Skeletal muscle satellite cell (primary cell): ENCODE results near the gene MRPL55.

Experiments used
- H3K27me3 ChIP-seq: 2 replicates; pipeline ENCODE4 v1.7.0; 2013; ENCODE audit warnings: low read length; ENCODE audit not compliant: control insufficient read depth, insufficient read depth
- H3K36me3 ChIP-seq: 2 replicates; pipeline ENCODE4 v1.7.0; 2013; ENCODE audit warnings: mild to moderate bottlenecking, control low read depth, low read length; ENCODE audit not compliant: insufficient read depth
- H3K4me1 ChIP-seq: 2 replicates; pipeline ENCODE4 v1.7.0; 2013; ENCODE audit warnings: low read length; ENCODE audit not compliant: control insufficient read depth, insufficient read depth
- H3K4me2 ChIP-seq: 2 replicates; pipeline ENCODE4 v1.7.0; 2013; ENCODE audit warnings: mild to moderate bottlenecking, low read length
- H3K4me3 ChIP-seq: 2 replicates; pipeline ENCODE4 v1.7.0; 2013; ENCODE audit warnings: low read length
- H3K9ac ChIP-seq: 2 replicates; pipeline ENCODE4 v1.7.0; 2013; ENCODE audit warnings: mild to moderate bottlenecking, low read depth, low read length, moderate library complexity
- H3K9me3 ChIP-seq: replicated peaks from 2 replicates; pipeline ENCODE4 v1.7.0; 2013; ENCODE audit warnings: mild to moderate bottlenecking, control low read depth, low read length

MRPL55 gene

DNA sequence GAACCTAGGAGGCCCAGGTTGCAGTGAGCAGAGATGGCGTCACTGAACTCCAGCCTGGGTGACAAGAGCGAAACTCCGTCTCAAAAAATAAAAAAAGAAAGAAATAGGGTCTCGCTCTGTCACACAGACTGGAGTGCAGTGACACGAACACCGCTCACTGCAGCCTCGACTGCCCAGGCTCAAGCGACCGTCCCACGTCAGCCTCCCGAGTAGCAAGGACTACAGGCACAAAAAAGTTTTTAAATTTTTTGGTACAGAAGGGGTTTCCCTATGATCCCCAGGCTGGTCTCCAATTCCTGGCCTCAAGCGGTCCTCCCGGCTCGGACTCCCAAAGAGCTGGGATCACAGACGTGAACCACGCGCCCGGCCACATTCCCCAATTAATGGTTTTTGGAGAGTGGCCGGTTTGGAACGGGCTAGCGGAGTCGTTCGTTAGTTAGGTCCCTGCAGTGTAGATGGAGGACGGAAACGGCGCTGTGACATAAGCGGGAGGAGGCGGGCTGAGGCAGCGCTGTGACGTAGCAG lies 30.4 kb upstream of the MRPL55 start:
- peak overlapping the region; percentile 94 for H3K4me3 ChIP-seq
- peaks cover 30% of the 10 kb centered on the region for H3K4me1 ChIP-seq
- H3K27me3 ChIP-seq: peaks cover 30% of the 10 kb centered on the region
- H3K36me3 ChIP-seq: peaks cover 15% of the 10 kb centered on the region
- peak overlapping the region; percentile 97 for H3K4me2 ChIP-seq
- peak overlapping the region; percentile 100 for H3K9ac ChIP-seq
- H3K9me3 ChIP-seq: no peaks in the 10 kb centered on the region

- Histone ChIP-seq H3K27me3 (peaks cover 40% of the 10 kb centered on the region), H3K4me3 (no peak overlapping the region), H3K9me3 (no peaks in the 10 kb centered on the region), H3K4me1 (peaks cover 4% of the 10 kb centered on the region), H3K36me3 (peaks cover 5% of the 10 kb centered on the region), H3K9ac (no peak overlapping the region), H3K4me2 (no peak overlapping the region)
These were observed 27.8 kb upstream of the MRPL55 start for GRCh38 chr1:228136901-228137300.

DNA sequence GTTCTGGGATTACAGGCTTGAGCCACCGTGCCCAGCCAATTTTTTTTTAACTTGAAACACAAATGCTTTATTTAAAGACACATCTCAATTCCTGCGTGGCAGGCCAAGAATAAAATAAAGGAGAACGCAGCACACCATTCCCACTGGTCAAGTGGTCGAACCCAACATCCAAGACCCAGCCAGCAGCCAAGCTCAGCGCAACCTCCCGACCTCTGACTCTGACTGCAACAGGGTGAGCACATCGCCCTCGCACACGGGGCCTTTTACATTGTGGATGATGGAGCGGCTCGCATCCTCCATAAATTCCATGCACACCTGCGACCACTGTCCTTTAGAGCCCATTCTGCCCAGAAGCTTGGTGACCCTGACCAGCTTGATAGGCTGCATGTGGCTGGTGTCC lies 25.5 kb upstream of the MRPL55 start:
- Histone ChIP-seq H3K9me3 (no peaks in the 10 kb centered on the region), H3K4me2 (no peak overlapping the region), H3K36me3 (no peaks in the 10 kb centered on the region), H3K4me1 (no peaks in the 10 kb centered on the region), H3K4me3 (no peak overlapping the region), H3K27me3 (peaks cover 41% of the 10 kb centered on the region), H3K9ac (no peak overlapping the region)

GRCh38 chr1:228131766-228132165 lies 22.7 kb upstream of the MRPL55 start:
- Histone ChIP-seq H3K4me1 (no peaks in the 10 kb centered on the region), H3K4me2 (no peak overlapping the region), H3K4me3 (no peak overlapping the region), H3K9me3 (no peaks in the 10 kb centered on the region), H3K27me3 (peaks cover 47% of the 10 kb centered on the region), H3K9ac (no peak overlapping the region), H3K36me3 (no peaks in the 10 kb centered on the region)

DNA sequence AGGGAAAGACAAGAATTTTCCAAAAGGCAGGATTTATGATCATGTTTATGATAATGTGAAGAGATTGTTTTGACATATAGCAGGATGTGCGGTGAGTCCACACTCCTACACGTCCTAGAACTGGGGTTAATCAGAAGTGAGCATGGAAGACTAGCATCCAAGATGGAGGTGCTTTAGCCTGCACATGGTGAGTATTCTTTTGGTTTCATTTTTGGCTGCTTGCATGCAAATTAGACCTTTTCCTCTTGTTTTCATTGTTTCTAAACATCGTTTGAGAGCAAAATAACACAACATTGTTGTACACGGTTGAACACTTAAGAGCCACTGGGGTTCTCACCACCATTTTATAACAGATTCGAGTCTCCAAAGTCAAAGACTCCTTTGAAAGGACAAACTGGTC lies 16.1 kb upstream of the MRPL55 start:
- Histone ChIP-seq H3K4me1 (no peaks in the 10 kb centered on the region), H3K27me3 (peaks cover 36% of the 10 kb centered on the region)

DNA sequence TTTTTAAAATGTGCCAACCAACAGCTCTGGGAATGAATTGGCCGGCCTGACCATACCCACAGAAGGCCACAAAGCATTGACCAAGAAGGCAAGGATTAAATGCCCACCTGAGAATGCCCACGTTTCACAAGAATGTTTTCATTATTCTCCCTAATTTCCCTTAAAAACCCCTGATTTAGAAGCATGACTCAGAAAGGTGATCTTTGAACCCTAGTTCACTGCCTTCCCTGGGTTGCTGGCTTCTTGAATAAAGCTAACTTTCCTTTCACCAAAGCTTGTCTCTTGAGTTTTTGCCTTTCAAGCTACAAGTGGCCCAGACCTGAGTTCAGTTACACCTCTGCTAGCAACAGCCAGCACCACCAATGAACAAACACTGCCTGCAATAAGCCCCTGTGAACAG lies 14.4 kb upstream of the MRPL55 start:
- Histone ChIP-seq H3K4me2 (no peak overlapping the region), H3K9ac (no peak overlapping the region), H3K4me3 (no peak overlapping the region), H3K4me1 (no peaks in the 10 kb centered on the region), H3K36me3 (no peaks in the 10 kb centered on the region), H3K9me3 (no peaks in the 10 kb centered on the region), H3K27me3 (peaks cover 30% of the 10 kb centered on the region)

More for the DNA sequence above, 16.1 kb upstream of the MRPL55 start:
- H3K36me3 ChIP-seq: no peaks in the 10 kb centered on the region
- no peak overlapping the region for H3K4me3 ChIP-seq
- H3K9ac ChIP-seq: no peak overlapping the region
- no peaks in the 10 kb centered on the region for H3K9me3 ChIP-seq
- no peak overlapping the region for H3K4me2 ChIP-seq

- H3K4me3 ChIP-seq: no peak overlapping the region
- peaks cover 30% of the 10 kb centered on the region for H3K27me3 ChIP-seq
- no peak overlapping the region for H3K9ac ChIP-seq
- H3K36me3 ChIP-seq: no peaks in the 10 kb centered on the region
- no peaks in the 10 kb centered on the region for H3K9me3 ChIP-seq
- no peak overlapping the region for H3K4me2 ChIP-seq
- H3K4me1 ChIP-seq: no peaks in the 10 kb centered on the region
These were observed 13.9 kb upstream of the MRPL55 start for GRCh38 chr1:228122921-228123441.

DNA sequence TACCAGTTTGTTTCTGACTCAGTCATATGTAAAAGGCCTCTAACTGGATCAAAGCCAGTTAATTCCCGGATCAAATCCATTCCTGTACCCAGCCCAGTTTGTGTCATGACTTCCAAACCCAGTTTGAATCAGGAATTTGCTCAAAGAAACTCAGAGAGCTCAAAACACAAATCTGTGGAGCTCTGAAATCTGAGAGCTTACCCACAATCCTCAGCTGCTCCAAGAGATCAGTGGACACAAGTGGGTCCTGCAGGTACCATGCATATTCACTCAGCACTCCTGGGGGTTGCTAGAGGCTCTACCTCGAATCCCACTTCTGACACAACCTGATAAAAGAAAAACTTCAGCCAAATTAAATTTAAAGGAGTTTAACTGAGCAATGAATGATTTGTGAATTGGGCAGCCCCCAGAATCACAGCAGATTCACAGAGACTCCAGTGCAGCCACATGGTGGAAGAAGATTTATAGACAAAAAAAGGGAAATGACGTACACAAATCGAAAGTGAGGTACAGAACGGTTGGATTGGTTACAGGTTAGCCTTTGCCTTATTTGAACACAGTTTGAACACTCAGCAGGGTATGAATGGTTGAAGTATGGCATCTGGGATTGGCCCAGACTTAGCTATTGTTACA lies 11.9 kb upstream of the MRPL55 start:
- H3K9me3 ChIP-seq: no peaks in the 10 kb centered on the region
- no peaks in the 10 kb centered on the region for H3K4me1 ChIP-seq
- no peak overlapping the region for H3K9ac ChIP-seq
- H3K4me3 ChIP-seq: no peak overlapping the region
- H3K4me2 ChIP-seq: no peak overlapping the region
- H3K27me3 ChIP-seq: peaks cover 15% of the 10 kb centered on the region
- no peaks in the 10 kb centered on the region for H3K36me3 ChIP-seq

DNA sequence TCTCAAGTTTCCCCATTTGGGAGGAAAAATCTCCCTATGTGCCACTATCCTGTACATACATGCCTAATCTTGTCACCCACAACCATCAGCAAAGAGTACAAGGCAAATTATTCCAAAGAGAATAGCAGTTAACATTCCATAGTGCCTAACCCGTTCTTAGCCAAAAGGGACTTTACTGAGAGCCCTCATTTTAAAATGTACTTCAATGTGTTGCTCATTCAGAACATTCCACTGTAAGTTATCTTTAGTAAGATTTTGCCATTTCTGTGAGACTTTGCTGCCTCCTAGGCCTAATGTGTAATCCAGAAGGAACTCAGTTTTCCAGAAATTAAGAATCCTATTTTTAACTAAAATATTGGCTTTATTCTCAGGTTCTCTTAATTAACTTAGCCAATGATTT lies 11.3 kb upstream of the MRPL55 start:
- Histone ChIP-seq H3K4me1 (no peaks in the 10 kb centered on the region), H3K9me3 (no peaks in the 10 kb centered on the region), H3K36me3 (no peaks in the 10 kb centered on the region), H3K9ac (no peak overlapping the region), H3K4me3 (no peak overlapping the region), H3K4me2 (no peak overlapping the region), H3K27me3 (peaks cover 14% of the 10 kb centered on the region)

DNA sequence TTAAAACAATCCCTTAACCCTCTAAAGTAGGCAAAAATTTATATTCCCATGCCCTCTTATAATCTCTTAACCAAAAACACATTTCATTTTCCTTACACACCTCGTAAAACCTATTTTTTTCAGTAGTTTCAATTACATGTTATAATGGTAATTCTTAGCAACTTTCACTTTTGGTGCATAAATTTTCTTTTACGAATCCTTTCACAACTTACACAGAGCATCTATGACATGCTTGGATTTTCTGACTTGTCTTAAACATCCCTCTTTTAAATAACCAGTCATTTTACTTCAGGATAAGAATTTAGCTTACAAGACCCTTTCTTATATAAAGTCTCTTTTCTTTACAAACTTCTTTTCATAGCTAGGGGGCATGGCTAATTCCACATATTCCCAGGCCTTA lies 8.9 kb upstream of the MRPL55 start:
- H3K4me1 ChIP-seq: no peaks in the 10 kb centered on the region
- no peak overlapping the region for H3K4me2 ChIP-seq
- no peaks in the 10 kb centered on the region for H3K36me3 ChIP-seq
- no peaks in the 10 kb centered on the region for H3K9me3 ChIP-seq
- no peak overlapping the region for H3K9ac ChIP-seq
- peaks cover 8% of the 10 kb centered on the region for H3K27me3 ChIP-seq
- H3K4me3 ChIP-seq: no peak overlapping the region

- Histone ChIP-seq H3K27me3 (peaks cover 6% of the 10 kb centered on the region), H3K9me3 (no peaks in the 10 kb centered on the region), H3K4me2 (no peak overlapping the region), H3K4me3 (no peak overlapping the region), H3K4me1 (no peaks in the 10 kb centered on the region), H3K36me3 (no peaks in the 10 kb centered on the region), H3K9ac (no peak overlapping the region)
These were observed 8.2 kb upstream of the MRPL55 start for GRCh38 chr1:228117335-228117734.

GRCh38 chr1:228114827-228115226 lies 5.7 kb upstream of the MRPL55 start:
- Histone ChIP-seq H3K4me2 (no peak overlapping the region), H3K9ac (no peak overlapping the region), H3K4me3 (no peak overlapping the region), H3K4me1 (peaks cover 3% of the 10 kb centered on the region), H3K36me3 (no peaks in the 10 kb centered on the region), H3K9me3 (no peaks in the 10 kb centered on the region), H3K27me3 (no peaks in the 10 kb centered on the region)
